ENCODE data around the gene XKR7. TPM values are rescaled to one million over a fixed set of nuclear protein-coding genes. Genes with fewer than 3 reads are reported as not detected.
A peak's percentile ranks its signal among the peaks of the same experiment; 100 is the strongest.
"Not testable (repeated sequence)": the region's sequence is repeated elsewhere in the genome, so short reads cannot be mapped to it uniquely, and the experiment has no call there.

Gene XKR7
- total and polyA plus RNA-seq, 5 experiments from 2014 or later, result not detected

GRCh38 chr20:31927627-31928159, 40.3 kb upstream of the XKR7 start:
- H3K4me3 Mint-ChIP-seq, result no peak overlapping the region
- H3K9me3 Mint-ChIP-seq, result no peaks in the 10 kb centered on the region
- H3K36me3 Mint-ChIP-seq, result no peaks in the 10 kb centered on the region
- peaks cover 0 to 2% (median 0%) of the 10 kb centered on the region in 4 donors for H3K4me1 Mint-ChIP-seq
- DNase-seq, result no peak
- H3K27ac Mint-ChIP-seq, result no peak overlapping the region
- H3K27me3 Mint-ChIP-seq, result peaks cover 13 to 38% (median 26%) of the 10 kb centered on the region in 5 donors
- no peak for ATAC-seq
- POLR2A ChIA-PET, result no interaction called here

GRCh38 chr20:31929631-31930030, 38.3 kb upstream of the XKR7 start:
- H3K9me3 Mint-ChIP-seq, POLR2A ChIA-PET, H3K36me3 Mint-ChIP-seq, H3K27ac Mint-ChIP-seq, ATAC-seq, DNase-seq, H3K4me3 Mint-ChIP-seq, H3K4me1 Mint-ChIP-seq: not testable (repeated sequence)
- peaks cover 6 to 19% (median 14%) of the 10 kb centered on the region in 5 donors for H3K27me3 Mint-ChIP-seq

GRCh38 chr20:31930779-31931178, 37.2 kb upstream of the XKR7 start:
- DNase-seq (no peak), ATAC-seq (no peak)
- Mint-ChIP-seq H3K27me3 (peaks cover 5 to 7% (median 7%) of the 10 kb centered on the region in 5 donors), H3K36me3 (no peaks in the 10 kb centered on the region), H3K4me3 (no peak overlapping the region), H3K4me1 (peaks cover 0 to 2% (median 0%) of the 10 kb centered on the region in 4 donors), H3K27ac (no peak overlapping the region), H3K9me3 (no peaks in the 10 kb centered on the region)
- POLR2A ChIA-PET, result no interaction called here

- Mint-ChIP-seq H3K9me3 (no peaks in the 10 kb centered on the region), H3K4me1 (peaks cover 0 to 2% (median 0%) of the 10 kb centered on the region in 4 donors), H3K4me3 (no peak overlapping the region), H3K27ac (peak overlapping the region in 1 of 10 donors; percentile 56), H3K27me3 (peaks cover 0 to 6% (median 1%) of the 10 kb centered on the region in 5 donors), H3K36me3 (no peaks in the 10 kb centered on the region)
- DNase-seq (no peak), ATAC-seq (no peak)
- POLR2A ChIA-PET, result no interaction called here
Measured at GRCh38 chr20:31933698-31934097, 34.3 kb upstream of the XKR7 start.

- H3K27ac Mint-ChIP-seq, result no peak overlapping the region
- H3K27me3 Mint-ChIP-seq, result peaks cover 0 to 6% (median 0%) of the 10 kb centered on the region in 5 donors
- POLR2A ChIA-PET, result no interaction called here
- DNase-seq (no peak), ATAC-seq (no peak)
- H3K9me3 Mint-ChIP-seq, result no peaks in the 10 kb centered on the region
- no peaks in the 10 kb centered on the region for H3K36me3 Mint-ChIP-seq
- H3K4me1 Mint-ChIP-seq, result peaks cover 0 to 2% (median 0%) of the 10 kb centered on the region in 4 donors
- no peak overlapping the region for H3K4me3 Mint-ChIP-seq
Measured at GRCh38 chr20:31934491-31934890, 33.5 kb upstream of the XKR7 start.

- POLR2A ChIA-PET, result no interaction called here
- no peak overlapping the region for H3K4me3 Mint-ChIP-seq
- no peak overlapping the region for H3K27ac Mint-ChIP-seq
- peaks cover 0 to 6% (median 0%) of the 10 kb centered on the region in 5 donors for H3K27me3 Mint-ChIP-seq
- H3K36me3 Mint-ChIP-seq, result no peaks in the 10 kb centered on the region
- ATAC-seq (no peak), DNase-seq (no peak)
- no peaks in the 10 kb centered on the region for H3K9me3 Mint-ChIP-seq
- H3K4me1 Mint-ChIP-seq, result peaks cover 0 to 2% (median 0%) of the 10 kb centered on the region in 4 donors
Measured at GRCh38 chr20:31934968-31935764, 32.8 kb upstream of the XKR7 start.

GRCh38 chr20:31936420-31936819, 31.5 kb upstream of the XKR7 start:
- Mint-ChIP-seq H3K9me3 (no peaks in the 10 kb centered on the region), H3K27ac (no peak overlapping the region), H3K4me3 (no peak overlapping the region), H3K36me3 (peaks cover 0 to 5% (median 0%) of the 10 kb centered on the region in 3 donors), H3K27me3 (peaks cover 0 to under 1% (median 0%) of the 10 kb centered on the region in 5 donors), H3K4me1 (no peaks in the 10 kb centered on the region)
- ATAC-seq, result no peak
- POLR2A ChIA-PET, result interaction anchor here (0.7 kb wide), 2 partner anchors 175 to 518 kb away, joined by 3 to 8 read pairs; no protein-coding TSS in a partner anchor
- DNase-seq, result no peak

GRCh38 chr20:31937820-31938219, 30.1 kb upstream of the XKR7 start:
- Mint-ChIP-seq H3K27me3 (no peaks in the 10 kb centered on the region), H3K4me1 (no peaks in the 10 kb centered on the region), H3K4me3 (no peak overlapping the region), H3K9me3 (no peaks in the 10 kb centered on the region), H3K27ac (no peak overlapping the region), H3K36me3 (peaks cover 0 to 12% (median 0%) of the 10 kb centered on the region in 3 donors)
- DNase-seq (no peak), ATAC-seq (no peak)
- POLR2A ChIA-PET, result no interaction called here

GRCh38 chr20:31939661-31940060, 28.3 kb upstream of the XKR7 start:
- no peak for DNase-seq
- no peak overlapping the region for H3K4me3 Mint-ChIP-seq
- no peaks in the 10 kb centered on the region for H3K27me3 Mint-ChIP-seq
- POLR2A ChIA-PET, result no interaction called here
- H3K36me3 Mint-ChIP-seq, result peaks cover 0 to 25% (median 0%) of the 10 kb centered on the region in 3 donors
- no peaks in the 10 kb centered on the region for H3K4me1 Mint-ChIP-seq
- no peak for ATAC-seq
- H3K27ac Mint-ChIP-seq, result no peak overlapping the region
- H3K9me3 Mint-ChIP-seq, result no peaks in the 10 kb centered on the region

- Mint-ChIP-seq H3K36me3 (peaks cover 0 to 57% (median 8%) of the 10 kb centered on the region in 3 donors), H3K4me1 (no peaks in the 10 kb centered on the region), H3K9me3 (no peaks in the 10 kb centered on the region), H3K4me3 (no peak overlapping the region), H3K27ac (no peak overlapping the region), H3K27me3 (no peaks in the 10 kb centered on the region)
- POLR2A ChIA-PET, result no interaction called here
- DNase-seq, result no peak
- no peak for ATAC-seq
Measured at GRCh38 chr20:31943052-31943471, 24.9 kb upstream of the XKR7 start.

- peaks cover 0 to 75% (median 24%) of the 10 kb centered on the region in 3 donors for H3K36me3 Mint-ChIP-seq
Measured at GRCh38 chr20:31945319-31945718, 22.6 kb upstream of the XKR7 start.

GRCh38 chr20:31945785-31946184, 22.2 kb upstream of the XKR7 start:
- Mint-ChIP-seq H3K4me3 (no peak overlapping the region), H3K4me1 (peaks cover 10 to 23% (median 20%) of the 10 kb centered on the region in 4 donors), H3K36me3 (peaks cover 0 to 71% (median 24%) of the 10 kb centered on the region in 3 donors), H3K9me3 (no peaks in the 10 kb centered on the region), H3K27me3 (no peaks in the 10 kb centered on the region), H3K27ac (no peak overlapping the region)
- POLR2A ChIA-PET, result no interaction called here
- no peak for DNase-seq
- no peak for ATAC-seq

More at GRCh38 chr20:31945319-31945718, 22.6 kb upstream of the XKR7 start:
- no peak for DNase-seq
- H3K27ac Mint-ChIP-seq, result no peak overlapping the region
- no peak for ATAC-seq
- POLR2A ChIA-PET, result no interaction called here
- H3K4me1 Mint-ChIP-seq, result peaks cover 9 to 18% (median 15%) of the 10 kb centered on the region in 4 donors
- no peak overlapping the region for H3K4me3 Mint-ChIP-seq
- H3K27me3 Mint-ChIP-seq, result no peaks in the 10 kb centered on the region
- H3K9me3 Mint-ChIP-seq, result no peaks in the 10 kb centered on the region

GRCh38 chr20:31948008-31948407, 19.9 kb upstream of the XKR7 start:
- Mint-ChIP-seq H3K9me3 (no peaks in the 10 kb centered on the region), H3K27me3 (no peaks in the 10 kb centered on the region), H3K27ac (no peak overlapping the region), H3K4me1 (peaks cover 19 to 37% (median 32%) of the 10 kb centered on the region in 4 donors), H3K4me3 (peak overlapping the region in 1 of 10 donors; percentile 31), H3K36me3 (peaks cover 0 to 61% (median 24%) of the 10 kb centered on the region in 3 donors)
- POLR2A ChIA-PET, result no interaction called here
- ATAC-seq, result no peak
- no peak for DNase-seq

All from naive thymus-derived CD8-positive, alpha-beta T cell (primary cell).